GM19193 (cell line): ENCODE data around the gene TMEM98.

Experiments
- POLR2A ChIP-seq: IDR thresholded peaks from 4 replicates; pipeline ENCODE4 v1.6.1; 2011; ENCODE audit not compliant: insufficient read depth, insufficient read length; ENCODE audit errors: extremely low read depth

Gene TMEM98

DNA sequence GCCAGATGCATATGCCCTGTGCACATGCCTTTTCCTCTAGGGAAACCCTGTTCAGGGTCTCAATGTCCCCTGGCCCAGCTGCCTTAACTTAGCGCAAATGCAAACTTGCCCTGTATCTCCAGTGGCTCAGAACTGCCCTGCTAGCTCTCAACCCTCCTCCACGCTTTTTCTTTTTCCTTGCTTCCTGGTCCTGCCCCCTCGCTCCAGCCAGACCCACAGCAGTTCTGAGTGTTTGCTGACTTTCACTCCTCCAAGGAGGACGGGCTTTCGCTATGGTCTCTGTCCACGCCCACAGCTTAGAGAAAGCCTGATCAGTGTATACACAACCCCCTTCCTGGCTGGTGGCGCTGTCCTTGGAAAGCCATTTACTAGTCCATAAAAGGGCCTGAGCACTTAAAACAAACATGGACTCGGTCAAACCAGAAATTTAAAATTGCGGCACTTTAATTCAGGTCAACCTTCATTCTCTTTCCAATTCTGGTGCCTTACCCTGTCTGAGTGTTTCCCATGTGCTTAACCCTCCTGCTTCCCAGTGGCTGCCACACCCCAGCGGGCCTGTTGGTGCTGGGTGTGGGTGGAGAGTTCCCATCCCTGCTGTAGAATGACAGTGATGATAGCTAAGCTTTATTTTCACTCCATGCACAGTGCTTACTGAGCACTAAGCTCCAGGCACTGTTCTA lies 15.6 kb upstream of the TMEM98 start:
- no peak for TF ChIP-seq POLR2A

DNA sequence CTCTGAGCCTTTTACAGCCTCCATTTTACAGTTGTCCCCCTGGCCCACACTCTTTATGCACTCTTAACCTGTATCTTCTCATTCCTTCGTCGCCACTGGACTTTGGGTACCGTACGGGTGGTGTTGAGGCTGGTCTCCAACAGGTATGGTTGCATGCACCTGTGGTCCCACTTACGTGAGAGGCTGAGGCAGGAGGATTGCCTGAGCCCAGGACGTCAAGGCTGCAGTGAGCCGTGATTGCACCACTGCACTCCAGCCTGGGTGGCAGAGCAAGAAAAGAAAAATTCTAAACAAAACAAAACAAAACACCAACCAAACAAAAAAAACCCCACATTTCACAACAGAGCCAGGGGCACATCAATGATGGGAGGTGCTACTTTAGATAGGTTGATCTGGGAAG lies 14.4 kb upstream of the TMEM98 start:
- TF ChIP-seq POLR2A, result no peak

DNA sequence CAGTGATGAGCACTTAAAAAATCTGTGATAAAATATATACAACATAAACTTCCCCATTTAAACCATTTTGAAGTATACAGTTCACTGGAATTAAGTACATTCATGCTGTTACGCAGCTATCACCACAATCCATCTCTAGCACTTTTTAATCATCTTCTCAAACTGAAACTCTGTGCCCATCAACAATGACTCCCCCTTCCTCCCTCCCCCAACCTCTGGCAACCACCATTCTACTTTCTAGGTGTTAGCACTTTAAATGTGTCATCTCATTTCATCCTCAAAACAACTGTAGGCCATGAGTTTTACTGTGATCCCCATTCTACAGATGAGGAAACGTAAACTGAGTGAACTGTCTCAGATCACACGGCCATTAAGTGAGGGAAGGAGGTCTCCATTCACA lies 13.8 kb upstream of the TMEM98 start:
- no peak for TF ChIP-seq POLR2A

DNA sequence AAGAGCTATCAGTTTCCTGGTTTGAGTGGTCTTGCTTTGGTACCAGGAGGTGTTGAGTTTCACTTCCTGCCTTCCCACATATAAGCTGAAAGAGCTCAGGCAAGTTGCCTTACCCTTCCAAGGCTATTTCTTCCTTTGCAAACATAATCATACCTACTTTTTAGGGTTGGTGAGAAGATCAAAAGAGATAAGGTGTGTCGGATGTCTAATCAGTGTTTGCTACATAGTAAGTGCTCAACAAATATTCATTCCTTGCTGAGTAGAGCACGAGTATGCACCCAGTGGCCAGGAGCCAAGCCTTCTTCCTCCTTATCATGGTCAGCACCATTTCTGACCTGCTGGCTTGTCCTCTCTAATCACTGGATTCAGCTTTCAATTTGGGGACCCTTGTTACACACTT lies 12.7 kb upstream of the TMEM98 start:
- TF ChIP-seq POLR2A, result no peak

DNA sequence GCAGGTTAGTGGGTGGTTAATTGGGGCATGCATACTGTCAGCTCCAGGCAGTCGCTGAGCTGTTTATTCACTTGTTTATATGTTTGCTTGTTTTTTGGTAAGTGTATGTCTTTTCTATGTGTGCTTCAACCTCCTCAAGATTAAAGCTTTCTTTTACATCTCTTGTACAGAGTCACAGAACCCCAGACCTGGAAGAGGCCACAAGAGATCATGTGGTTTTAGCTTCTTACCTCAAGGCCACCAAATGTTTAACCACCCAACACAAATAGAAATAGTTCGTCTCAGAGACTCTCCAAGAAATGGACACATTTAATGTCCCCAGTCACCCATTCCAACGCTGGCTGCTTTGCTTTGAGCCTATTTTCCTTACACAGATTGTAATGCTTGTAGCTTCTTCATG lies 11.8 kb upstream of the TMEM98 start:
- TF ChIP-seq POLR2A, result no peak

DNA sequence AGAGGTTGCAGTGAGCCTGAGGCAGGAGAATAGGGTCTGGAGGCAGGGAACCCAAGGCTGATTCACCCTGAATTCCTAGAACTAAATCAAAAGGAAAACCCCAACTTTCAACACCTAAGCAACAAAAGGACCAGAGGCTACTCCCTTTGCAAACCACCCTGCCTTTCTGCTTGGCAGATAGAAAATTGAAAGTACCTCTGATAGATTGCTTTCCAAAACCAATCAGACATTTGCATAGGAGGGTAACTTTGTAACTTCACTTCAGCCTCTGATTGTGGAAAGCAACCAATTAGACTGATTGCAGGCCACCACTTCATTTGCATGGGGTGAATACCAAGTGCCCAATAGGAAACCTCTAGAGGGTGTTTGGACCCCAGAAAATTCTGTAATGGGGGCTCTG lies 10.9 kb upstream of the TMEM98 start:
- no peak for TF ChIP-seq POLR2A

DNA sequence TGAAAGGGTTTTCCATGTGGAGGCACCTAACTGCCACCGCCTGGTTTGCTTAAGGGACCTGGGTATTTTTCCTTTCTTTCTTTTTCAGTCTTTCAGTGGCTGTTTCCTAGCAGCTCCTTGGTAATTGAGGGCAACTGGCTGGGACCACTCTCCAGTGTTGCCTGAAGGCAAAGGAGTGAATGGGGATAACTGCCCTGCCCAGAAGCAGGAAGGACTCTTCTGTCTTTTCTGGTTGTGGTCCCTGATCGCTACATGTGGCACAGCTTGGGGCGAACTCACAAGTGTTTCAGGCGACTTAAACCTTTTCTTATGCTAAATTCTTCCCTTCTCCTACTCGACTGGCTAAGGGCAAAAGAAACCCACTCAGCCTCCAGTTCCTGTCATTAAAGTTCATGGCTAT lies 10.1 kb upstream of the TMEM98 start:
- TF ChIP-seq POLR2A, result no peak

DNA sequence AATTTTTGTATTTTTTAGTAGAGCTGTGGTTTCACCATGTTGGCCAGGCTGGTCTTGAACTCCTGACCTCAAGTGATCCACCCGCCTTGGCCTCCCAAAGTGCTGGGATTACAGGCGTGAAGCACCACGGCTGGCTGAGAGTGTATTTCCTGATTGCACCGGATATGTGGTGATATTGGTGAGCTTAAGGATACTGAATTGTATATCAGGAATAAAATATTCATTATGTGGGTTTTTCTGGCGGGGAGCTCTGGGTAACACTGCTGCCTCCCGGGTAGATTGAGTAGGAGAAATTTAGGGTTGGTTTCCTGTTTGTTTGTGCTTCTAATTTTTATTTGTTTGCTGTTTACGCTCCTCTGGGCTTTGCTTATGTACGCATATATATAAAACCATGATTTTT lies 7.7 kb upstream of the TMEM98 start:
- TF ChIP-seq POLR2A, result no peak

DNA sequence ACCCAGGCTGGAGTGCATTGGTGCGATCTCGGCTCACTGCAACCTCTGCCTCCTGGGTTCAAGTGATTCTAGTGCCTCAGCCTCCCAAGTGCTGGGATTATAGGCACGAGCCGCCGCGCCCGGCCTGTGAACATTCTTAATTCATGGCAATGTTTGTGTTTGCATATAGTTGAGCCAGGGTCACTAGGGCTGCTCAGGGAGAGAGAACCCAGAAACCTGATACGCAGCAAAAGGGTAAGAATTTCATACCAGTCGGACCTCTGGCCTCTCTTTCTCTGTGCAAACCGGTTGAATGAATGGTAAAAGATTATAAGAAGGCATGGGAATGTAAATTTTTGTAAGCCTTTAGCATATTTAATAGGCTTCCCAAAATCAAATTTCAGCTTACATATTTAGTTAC lies 6.9 kb upstream of the TMEM98 start:
- TF ChIP-seq POLR2A, result no peak

DNA sequence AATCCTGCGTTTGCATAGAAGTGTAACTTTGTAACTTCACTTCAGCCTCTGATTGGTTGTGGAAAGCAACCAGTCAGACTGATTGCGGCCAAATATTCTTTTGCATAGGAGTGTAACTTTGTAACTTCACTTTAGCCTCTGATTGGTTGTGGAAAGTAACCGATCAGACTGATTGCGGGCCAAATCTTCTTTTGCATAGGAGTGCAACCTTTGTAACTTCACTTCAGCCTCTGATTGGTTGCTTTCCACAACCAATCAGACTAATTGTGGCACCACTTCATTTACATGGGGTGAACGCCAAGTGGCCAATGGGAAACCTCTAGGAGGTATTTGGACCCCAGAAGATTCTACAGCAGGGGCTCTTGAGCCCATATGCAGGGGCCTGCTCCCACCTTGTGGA lies 1.8 kb upstream of the TMEM98 start:
- TF ChIP-seq POLR2A, result no peak

DNA sequence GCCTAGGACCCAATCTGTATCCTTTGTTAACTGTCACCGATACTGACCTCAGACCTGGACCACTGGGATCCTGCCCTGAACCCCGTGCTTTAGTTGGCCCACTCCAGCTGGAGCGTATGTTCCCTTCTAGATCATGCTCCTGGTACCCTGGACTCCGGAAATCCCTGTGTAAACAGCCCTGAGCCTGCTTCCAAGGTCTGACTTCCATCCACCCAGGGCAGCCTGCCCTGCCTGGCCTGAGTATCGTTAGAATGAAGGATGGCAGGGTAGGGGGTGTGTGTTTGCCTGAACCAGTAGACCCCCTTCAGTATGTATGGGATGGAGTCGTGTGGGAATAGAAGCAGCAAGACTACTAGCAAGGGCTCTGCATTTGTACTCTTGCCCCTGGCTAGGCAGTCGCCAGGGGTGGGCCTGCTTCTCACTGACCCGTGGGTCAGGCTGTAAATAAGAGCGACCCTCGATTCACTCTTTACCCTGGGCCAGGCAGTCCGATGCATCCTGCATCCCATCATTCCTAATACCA lies 691 bp upstream of the TMEM98 start:
- no peak for TF ChIP-seq POLR2A

DNA sequence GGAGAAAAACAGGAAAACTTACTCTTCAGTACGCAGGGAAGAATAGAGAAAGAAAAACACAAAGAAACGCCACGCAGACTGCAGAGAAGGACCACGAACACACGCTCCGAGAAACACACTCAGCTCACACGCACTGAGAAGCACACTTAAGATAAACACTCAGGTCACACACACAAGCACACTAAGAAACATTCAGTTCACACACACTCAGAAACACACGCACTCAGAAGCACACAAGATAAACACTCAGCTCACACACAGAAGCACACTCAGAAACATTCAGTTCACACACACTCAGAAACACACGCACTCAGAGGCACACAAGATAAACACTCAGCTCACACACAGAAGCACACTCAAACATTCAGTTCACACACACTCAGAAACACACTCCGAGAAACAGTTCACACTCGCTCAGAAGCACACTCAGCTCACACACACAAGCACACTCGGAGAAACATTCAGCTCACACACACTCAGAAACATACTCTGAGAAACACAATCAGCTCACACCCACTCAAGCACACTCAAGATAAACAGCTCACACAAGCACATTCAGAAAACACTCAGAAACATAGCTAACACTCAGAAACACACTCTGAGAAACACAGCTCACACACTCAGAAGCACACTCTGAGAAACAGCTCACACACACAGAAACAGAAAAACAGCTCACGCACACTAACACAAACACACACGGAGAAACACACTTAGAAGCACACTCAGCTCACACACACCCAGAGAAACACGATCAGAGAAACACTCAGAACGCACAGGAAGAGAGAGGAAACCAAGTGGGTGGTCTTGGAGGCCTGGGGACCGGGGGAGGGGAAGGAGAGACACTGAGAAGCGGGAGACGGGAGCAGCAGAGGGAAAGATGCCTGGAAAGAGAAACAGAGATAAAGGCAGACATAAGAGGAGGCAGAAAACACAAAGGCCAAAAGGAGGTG lies 908 bp downstream of the TMEM98 start:
- TF ChIP-seq POLR2A, result no peak

DNA sequence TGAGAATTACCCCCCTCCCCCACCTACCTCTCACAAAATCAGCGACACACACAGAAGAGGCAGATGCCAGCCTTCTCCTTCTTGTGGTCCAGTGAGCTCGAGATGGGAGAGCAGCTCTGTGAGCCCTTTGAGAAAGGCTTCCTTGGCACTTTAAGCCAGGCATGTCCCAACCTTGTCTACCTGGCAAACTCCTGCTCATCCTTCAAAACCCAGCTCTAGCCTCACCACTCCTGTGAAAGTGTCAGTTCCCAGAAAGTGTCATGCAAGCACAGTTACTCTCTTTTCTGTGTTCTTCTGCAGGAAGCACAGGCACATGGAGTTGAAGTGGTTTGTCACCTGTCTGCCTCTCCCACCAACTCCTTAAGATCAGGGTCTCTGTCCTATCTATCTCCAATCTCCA lies 1.6 kb downstream of the TMEM98 start:
- no peak for TF ChIP-seq POLR2A

DNA sequence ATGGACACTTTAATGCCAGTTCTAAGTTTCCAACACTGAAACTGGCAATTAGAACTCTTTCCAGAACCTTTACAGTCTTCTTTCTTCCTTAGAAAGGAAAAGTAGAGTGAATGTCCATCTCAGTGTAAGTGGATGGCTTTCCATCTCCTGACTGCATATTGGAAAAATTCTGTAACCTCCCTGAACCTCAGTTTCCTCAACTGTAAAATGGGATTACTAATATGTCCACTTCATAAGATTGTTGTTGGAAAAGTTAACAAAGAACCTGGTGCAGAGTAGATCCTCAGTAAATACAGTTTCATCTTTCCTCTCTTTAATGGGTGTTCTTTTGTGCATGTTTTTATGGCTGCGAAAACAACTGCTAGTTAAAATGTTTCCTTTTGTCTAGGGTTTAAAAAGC lies 2.6 kb downstream of the TMEM98 start:
- TF ChIP-seq POLR2A, result no peak

DNA sequence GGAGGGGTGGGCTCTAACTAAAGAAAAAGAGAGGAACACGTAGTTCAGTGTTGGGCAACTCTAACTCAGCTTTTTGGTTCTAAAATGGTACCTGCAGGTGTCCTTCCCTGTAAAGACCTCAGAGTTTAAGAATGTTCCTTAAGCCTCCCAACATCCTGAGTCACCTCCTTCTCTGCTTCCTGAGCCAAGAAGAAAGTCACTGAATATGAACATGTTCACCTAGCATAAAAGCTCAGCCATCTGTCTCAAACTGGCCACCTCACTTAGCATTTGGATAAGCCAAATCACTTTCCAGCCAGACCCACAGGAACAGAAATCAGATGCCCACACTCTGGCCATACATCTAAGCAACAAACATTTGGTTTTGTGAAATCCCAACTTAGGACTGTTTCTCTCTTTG lies 3.7 kb downstream of the TMEM98 start:
- TF ChIP-seq POLR2A, result no peak

DNA sequence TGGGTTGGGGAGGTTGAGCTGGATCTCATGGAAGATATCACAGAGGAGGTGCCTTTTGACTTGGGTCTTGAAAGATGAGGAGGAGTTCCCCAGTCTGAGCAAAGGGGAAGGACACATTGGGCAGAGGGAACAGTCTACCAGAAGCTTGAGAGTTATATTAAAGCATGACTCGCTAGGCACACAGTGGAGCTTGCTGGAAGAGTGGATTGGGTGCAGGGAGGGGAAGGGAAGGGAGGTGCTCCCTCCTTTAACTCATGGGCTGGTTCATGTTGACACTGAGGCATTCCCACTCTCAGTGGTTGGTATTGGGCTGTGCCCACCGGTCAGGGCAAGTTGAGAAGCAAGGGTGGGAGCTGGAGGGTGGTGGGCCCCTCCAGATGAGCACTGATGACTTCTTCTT lies 5.9 kb downstream of the TMEM98 start:
- TF ChIP-seq POLR2A, result no peak
